Activated CD8-positive, alpha-beta memory T cell treated with anti-CD3 and anti-CD28 coated beads for 1 hour (primary cell): Measurements from ENCODE around the gene C4orf50.

Source experiments
- DNase-seq, 2 donors: peaks; one replicate each; pipeline ENCODE4 v3.0.0-alpha.2; 2020; ENCODE audit warnings: low read depth in 1 of 2; ENCODE audit errors: extremely low read depth in 1 of 2

Gene C4orf50

GRCh38 chr4:5925419-5926200 lies 92.6 kb downstream of the C4orf50 start:
- DNase-seq: no peak

GRCh38 chr4:5924461-5925125 lies 93.6 kb downstream of the C4orf50 start:
- no peak for DNase-seq

DNA sequence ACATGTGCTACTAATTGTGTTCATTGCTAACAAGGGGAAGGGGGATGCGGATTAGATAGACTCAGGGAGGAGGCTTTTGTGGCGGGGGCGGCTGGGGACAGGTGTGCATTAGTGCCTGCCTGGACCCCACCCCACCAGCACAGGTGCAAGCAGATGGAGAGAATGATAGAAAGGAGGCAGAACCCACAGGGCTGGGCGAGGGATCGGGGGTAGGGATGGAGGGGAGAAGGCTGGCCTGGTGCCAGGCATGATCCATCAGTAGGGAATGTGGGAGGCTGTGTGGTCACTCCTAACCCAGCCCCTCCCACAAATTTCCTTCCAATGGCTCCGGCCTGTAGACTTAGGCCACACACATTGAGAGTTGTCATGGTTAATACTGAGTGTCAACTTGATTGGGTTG lies 94.9 kb downstream of the C4orf50 start:
- DNase-seq: no peak

DNA sequence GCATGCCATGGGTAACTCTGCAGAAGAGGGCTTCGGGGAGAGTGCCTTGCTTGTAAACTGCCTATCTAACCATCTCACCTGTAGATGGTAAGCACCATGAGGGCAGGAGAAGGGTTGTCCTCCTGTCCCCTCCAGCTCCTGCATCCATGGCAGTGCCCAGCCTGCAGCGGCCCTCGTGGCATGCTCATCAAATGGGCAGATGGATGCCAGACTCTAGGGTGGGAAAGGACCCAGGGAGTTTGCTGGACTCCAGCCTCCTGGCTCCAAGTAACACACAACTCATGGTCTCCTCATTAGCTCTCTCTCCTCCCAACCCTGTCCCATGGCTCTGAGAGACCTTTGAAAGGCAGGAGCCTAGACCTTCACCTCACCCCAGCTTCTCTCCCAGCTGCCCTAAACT lies 95.7 kb downstream of the C4orf50 start:
- DNase-seq: no peak

GRCh38 chr4:5921981-5922380 lies 96.2 kb downstream of the C4orf50 start:
- no peak for DNase-seq

DNA sequence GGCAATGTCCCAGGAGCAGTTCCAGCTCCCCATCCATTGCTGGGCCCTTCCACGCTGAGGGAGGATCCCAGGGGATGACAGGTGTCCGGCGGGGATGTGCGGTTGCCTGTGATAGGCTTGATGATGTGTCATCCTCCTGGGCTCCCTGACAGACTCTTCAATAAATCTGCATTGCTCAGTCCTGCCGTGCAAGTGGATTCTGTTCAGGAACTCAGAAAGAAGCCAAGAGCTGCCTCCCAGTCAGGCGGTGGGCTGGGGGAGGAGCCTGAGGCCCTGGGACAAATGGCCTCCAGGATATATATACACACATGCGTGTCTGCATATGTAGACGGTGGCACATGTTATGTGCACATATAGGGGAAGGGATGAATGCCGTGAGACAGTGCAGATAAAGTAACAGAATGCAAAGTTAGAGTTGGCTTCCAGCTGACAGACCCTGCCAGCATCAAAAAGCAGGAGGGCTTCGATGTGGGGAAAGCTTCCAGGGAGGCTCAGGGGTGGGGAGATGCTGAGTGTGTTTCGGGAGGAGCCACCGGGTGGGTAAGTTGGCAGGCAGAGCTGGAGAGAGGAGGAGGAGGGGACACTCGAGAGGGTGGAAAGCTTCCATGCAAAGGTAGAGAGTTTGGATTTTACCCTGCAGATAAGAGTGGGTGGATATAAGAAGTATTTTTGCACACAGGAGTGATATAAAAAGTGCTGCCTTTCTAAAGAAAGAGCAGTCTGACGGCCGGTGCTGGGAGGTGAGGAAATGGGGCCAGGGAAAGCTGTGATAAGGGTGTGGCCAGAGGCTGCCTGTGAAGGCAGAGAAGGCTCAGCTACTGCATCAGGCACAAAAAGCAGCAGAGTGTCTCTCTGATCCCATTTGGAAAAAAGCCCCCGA lies 96.9 kb downstream of the C4orf50 start:
- no peak for DNase-seq

GRCh38 chr4:5919571-5919970 lies 98.7 kb downstream of the C4orf50 start:
- no peak for DNase-seq

DNA sequence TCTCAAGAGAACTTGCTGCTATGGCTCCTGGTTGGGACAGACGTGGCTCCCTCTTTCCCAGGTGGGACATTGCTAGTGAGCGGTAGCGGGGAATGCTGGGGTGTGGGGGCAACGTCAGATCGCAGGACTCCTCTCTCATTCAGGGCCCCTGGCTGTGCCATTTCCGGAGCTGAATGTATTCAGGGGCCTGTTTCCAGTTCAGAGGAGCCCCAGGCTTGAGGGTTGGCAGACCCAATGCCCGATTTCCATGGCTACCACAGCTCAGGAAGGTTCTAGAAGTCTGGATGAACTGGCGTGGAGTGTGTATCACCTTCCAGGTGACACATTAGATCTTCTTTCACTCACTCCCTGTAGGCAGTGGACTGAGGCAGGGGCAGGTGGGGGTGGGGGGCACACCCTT lies 99.2 kb downstream of the C4orf50 start:
- no peak for DNase-seq

GRCh38 chr4:5918331-5918985 lies 99.8 kb downstream of the C4orf50 start:
- no peak for DNase-seq

DNA sequence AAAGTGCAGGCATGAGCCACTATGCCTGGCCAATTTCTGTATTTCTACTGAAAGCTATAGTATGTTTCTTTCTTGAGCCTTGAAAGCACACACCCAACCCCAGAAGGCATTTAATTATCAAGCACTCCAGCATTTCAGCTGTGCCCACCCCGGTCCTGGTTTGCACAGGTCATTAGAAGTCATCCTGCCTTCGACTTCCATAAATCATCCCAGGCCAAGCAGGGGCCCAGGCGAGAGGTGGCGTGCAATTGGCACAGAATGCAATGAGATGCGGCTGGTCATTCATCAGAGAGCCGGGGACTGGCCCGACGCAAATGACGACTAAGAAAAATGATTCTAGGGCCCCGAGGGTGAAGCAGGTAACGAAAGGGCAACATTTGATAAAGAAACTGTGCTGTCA lies 100.6 kb downstream of the C4orf50 start:
- DNase-seq: no peak

- no peak for DNase-seq
These were observed 102.0 kb downstream of the C4orf50 start for GRCh38 chr4:5916229-5916628.

DNA sequence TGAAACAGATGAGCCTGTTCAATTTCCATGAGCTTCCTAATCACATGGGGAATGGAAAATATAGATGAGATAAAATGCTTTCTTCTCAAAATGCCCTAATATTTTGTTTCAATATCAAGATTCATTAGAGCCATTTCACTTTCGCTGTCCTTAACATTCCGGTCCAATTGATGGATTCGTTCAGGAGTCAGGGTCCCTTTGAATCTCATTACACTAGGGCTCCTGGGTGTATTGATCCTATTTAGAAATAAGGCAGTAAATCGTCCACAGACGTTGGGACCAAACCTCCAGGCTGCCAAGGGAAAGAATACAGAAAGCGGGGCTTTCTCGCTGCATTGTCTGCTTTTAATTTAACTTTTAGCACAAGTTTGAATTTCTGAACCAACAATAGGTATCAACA lies 104.8 kb downstream of the C4orf50 start:
- DNase-seq: no peak

DNA sequence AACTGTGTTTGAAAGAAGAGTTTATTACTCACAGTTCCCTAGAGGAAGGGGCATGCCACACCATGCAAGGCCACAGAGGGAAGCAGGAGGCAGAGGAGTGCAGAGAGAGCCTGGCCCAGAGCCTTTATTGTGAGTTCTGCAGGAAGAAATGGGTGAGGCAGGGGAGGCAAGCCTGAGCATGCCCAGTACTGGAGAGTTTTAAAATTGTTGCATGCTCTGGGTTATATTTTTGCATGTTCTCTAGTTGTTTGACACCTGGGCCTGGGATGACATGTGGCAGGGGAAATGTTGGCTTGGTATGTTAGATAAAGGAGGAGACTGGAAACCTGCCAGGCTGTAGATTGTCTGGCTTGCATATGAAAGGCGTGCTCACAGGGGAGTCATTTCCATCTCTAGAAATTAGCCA lies 105.6 kb downstream of the C4orf50 start:
- no peak for DNase-seq

- no peak for DNase-seq
These were observed 109.3 kb downstream of the C4orf50 start for GRCh38 chr4:5908876-5909427.

GRCh38 chr4:5906191-5906590 lies 112.0 kb downstream of the C4orf50 start:
- no peak for DNase-seq

DNA sequence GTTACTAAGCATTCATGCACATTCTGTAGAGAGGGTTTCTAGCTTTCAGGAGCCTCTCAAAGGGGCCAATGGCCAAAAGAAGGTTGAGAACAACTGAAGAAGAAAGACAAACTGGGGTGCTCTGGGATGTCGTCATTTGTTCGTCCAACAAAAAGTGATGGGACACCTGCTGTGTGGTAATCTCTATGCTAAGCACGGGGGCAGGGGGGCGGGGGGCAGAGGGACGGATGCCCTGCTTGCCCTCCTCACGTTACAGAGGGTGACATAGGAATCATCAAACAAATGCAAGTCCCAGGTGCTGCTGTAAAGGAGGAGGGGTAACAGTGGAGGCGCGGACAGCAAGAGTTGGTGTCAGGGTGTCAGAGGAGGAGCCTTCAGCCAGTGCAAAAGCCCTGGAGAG lies 112.5 kb downstream of the C4orf50 start:
- DNase-seq: no peak

DNA sequence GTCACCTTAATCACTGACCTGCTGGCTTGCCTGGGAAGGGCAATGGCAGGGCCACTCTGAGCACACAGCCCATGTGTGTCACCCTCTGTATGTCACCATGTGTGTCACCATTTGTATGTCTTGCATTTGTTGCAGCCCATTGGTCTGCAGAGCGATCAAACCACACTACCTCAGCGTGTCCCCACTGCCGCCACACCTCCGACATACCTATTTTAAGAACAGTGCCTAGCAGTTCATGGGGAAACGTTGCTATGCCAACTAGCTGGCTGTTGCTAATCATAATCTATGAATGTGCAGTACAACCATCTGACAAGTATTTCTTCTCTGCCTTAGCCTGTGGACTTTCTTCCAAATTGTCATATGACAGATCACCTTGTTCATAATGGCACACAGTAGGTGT lies 117.4 kb downstream of the C4orf50 start:
- no peak for DNase-seq

GRCh38 chr4:5899881-5900280 lies 118.3 kb downstream of the C4orf50 start:
- no peak for DNase-seq

DNA sequence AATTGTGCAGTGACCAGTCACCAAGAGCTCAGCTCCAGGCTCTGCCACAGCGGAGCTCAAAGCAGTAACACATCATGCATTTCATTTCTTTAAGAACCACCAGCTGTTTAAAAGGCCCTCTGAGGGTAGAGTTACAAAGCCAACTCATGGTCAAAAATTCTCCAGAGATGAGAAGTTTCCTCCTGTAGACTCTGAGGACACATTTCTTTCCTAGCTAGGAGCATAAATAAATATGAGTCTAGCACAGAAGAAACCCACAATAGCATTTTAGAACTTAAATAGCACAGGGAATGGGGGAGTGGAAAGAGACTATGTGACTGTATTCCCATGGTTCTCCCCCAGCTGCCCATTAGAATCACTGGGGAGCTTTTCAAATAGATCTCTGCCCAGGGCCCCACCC lies 118.8 kb downstream of the C4orf50 start:
- no peak for DNase-seq

DNA sequence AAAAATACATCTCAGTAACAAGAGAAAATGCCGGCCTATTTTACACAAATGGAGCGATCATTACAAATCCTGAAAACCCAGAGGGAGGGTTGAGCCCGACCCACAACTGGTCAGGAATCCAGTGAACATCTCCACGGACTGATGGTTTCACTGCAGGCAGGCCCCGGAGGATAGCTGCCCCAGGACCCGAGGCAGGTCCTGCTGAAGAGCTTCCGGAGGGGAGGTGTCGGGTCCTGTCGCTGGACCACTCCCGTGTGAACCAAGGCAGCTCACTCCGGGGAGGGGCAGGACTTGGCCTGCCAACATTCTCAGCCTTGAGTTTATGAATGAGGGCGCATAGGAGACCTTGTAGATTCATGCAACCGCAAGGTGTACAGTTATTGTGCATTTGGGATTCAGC lies 120.6 kb downstream of the C4orf50 start:
- no peak for DNase-seq

- no peak for DNase-seq
These were observed 122.9 kb downstream of the C4orf50 start for GRCh38 chr4:5895287-5895686.
